Coronary artery (tissue), 2 donors: Measurements from ENCODE around the gene SLC35F4.
"Not testable (repeated sequence)": the region's sequence is repeated elsewhere in the genome, so short reads cannot be mapped to it uniquely, and the experiment has no call there.

Experiments used
- DNase-seq: peaks from one replicate; pipeline ENCODE4 v3.0.0-alpha.2; 2017; ENCODE audit warnings: low spot score
- H3K27ac ChIP-seq, 2 donors: fragments of 200-600 bp; sonication (generic); one replicate each; pipeline ENCODE4 v1.5.1; 2016 to 2019
- H3K4me3 ChIP-seq: fragments of 200-600 bp; sonication (generic); 2 replicates; pipeline ENCODE4 v1.5.1; 2016; ENCODE audit warnings: mild to moderate bottlenecking, moderate library complexity
- TF ChIP-seq, protein P1 (sequence below): fragments of 200-600 bp; sonication (generic); IDR thresholded peaks from one replicate; pipeline ENCODE4 v1.5.1; 2019; ENCODE audit warnings: antibody characterized with exemption

The SLC35F4 gene

DNA sequence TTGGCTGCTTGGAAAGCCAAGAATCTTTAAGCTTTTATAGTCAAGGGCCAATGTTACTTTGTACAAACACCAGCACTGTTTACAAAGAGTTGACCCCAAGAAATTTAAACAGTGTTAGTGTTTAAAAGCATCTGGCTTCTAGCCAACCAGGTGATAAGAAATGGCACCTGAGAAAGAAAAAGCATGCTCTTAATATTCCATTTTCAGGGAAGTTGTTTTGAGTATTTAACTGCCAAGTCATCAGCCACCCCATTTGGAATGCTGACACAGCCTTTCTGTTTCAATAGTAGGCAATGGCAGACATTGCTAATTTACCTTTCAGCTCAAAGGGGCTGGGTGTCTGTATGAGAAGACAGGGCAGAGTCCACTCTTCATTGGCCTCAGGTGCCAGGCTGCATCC, 3.7 kb upstream of the SLC35F4 start:
- no peak for DNase-seq
- H3K27ac ChIP-seq, result no peak overlapping the region
- TF ChIP-seq, protein P1, sequence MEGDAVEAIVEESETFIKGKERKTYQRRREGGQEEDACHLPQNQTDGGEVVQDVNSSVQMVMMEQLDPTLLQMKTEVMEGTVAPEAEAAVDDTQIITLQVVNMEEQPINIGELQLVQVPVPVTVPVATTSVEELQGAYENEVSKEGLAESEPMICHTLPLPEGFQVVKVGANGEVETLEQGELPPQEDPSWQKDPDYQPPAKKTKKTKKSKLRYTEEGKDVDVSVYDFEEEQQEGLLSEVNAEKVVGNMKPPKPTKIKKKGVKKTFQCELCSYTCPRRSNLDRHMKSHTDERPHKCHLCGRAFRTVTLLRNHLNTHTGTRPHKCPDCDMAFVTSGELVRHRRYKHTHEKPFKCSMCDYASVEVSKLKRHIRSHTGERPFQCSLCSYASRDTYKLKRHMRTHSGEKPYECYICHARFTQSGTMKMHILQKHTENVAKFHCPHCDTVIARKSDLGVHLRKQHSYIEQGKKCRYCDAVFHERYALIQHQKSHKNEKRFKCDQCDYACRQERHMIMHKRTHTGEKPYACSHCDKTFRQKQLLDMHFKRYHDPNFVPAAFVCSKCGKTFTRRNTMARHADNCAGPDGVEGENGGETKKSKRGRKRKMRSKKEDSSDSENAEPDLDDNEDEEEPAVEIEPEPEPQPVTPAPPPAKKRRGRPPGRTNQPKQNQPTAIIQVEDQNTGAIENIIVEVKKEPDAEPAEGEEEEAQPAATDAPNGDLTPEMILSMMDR, result no peak
- no peak overlapping the region for H3K4me3 ChIP-seq

DNA sequence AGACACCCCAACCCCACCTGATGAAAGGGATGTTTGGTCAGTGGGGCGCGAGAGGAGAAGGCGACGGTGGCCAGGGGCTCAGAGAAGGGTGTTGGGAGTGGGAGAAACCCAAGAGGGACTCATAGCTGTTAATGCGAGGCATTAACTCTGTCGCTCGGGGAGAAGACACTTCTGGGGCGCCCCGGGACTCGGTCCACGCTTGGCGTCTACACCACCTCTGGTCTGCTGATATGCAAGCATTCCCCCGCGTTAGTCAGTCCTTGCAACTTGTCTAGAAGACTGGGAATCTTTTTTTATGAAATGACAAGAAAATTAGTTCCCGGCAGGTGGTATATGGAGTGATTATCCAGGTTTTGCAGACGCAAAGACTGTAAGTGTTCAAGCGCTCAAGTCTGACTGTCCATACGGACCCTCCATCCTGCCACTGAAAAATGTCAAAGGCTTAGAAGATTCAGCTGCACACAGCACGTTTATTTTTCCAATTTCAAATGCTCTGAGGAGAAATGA, 360 bp upstream of the SLC35F4 start:
- TF ChIP-seq, protein P1, result no peak
- no peak for DNase-seq
- no peak overlapping the region for H3K27ac ChIP-seq
- peak overlapping the region; percentile 60 for H3K4me3 ChIP-seq

DNA sequence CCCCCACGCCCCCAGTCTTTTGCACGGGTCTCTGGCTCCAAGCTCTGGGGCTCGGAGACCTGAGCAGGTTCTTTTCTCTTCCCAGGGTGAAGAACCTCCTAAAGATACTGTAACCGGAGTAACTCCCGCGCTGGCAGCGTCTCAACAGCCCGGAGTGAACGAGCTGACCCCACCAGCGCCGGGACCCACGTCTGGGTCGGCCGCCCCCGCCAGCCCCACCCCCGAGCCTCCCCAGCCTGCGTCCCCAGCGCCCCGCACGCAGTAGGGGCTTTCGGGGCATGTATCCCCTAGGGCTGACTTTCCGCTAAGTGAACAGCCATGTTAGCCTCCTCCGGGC, 858 bp downstream of the SLC35F4 start:
- Histone ChIP-seq H3K27ac (no peak overlapping the region), H3K4me3 (peak overlapping the region; percentile 60)
- DNase-seq, result no peak
- TF ChIP-seq, protein P1, result no peak

DNA sequence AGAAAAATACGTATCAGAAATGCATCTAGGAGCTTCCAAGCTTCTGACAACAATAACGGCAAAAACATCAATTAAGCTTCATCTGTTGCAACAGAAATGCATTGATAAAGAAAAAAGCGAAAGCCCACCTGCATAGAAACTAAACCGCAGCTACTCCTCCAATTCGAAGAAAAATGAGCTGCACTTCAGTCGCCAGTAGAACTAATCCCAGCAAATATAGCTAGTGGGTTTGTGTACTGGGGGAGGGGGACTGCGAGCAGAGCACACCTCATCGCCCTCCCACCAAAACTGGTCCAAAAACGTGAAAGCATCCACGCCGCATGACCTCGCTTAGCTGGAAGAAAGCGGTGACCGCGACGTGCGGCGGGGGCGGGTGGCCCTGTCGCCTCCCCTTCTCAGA, 1.2 kb downstream of the SLC35F4 start:
- TF ChIP-seq, protein P1, result no peak
- H3K4me3 ChIP-seq, result no peak overlapping the region
- no peak for DNase-seq
- no peak overlapping the region for H3K27ac ChIP-seq

DNA sequence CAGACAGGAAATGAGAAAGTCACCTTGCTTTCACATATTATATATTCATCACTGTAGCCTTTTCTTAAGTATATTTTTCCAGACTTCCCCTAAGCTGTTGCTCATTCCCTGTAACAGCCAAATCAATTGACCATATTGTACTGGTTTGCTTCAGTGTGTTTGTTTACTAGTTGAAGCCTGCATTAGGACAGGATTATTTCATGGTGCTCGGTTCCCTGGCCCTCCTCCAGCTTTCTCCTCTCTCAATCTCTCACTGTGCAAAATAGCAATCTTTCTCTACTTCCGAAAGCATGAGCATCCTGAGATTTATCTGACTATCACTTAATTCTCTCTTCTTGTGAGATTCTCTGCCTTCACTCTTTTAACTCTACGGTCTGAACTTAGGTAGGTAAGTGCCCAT, 2.4 kb downstream of the SLC35F4 start:
- TF ChIP-seq, protein P1, result no peak
- Histone ChIP-seq H3K4me3 (no peak overlapping the region), H3K27ac (no peak overlapping the region)
- no peak for DNase-seq

DNA sequence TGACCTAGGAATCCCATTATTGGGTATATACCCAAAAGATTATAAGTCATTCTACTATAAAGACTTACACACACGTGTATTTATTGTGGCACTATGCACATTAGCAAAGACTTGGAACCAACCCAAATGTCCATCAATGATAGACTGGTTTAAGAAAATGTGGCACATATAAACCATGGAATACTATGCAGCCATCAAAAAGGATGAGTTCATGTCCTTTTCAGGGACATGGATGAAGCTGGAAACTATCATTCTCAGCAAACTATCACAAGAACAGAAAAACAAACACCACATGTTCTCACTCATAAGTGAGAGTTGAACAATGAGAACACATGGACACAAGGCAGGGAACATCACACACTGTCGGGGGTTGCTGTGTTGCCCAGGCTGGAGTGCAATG, 10.2 kb downstream of the SLC35F4 start:
- not testable (repeated sequence) for DNase-seq, H3K27ac ChIP-seq, H3K4me3 ChIP-seq

DNA sequence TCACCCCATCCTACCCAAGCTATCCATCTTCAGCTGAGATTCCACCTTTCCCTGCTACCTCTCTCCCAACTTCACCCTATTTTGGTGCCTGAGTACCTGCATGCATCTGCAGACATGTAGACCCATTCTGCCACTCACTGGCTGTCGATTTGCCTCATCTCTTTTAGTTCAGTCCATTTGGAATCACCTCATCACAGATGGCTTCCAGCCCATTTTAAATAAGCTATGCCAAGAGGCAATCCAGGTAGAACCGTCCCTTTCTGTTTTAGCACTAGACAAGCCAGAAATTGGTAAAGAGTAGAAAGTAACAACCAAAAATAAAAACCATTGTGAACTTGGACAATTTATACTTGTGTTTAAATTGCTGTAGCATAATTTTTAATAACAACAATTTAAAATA, 11.3 kb downstream of the SLC35F4 start:
- H3K27ac ChIP-seq, result no peak overlapping the region
- no peak for DNase-seq
- TF ChIP-seq, protein P1, result no peak
- no peak overlapping the region for H3K4me3 ChIP-seq

DNA sequence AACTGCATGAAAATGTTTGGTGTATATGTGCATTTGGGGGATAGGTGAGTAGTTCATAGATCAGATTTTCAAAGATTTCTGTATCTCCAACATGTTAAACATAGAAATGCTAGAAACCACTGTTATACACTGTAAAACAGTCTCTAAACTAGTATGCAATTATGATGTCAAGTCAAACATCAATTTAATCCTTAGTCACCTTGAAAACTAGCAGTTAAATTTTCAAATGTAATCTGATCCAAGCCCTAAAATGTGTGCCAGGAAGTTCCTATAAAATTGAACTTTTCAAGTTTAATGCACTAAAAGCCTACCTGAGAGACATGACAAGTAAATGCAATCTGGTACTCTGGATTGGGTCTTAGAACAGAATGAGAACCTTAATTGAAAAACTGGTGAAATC, 14.5 kb downstream of the SLC35F4 start:
- Histone ChIP-seq H3K4me3 (no peak overlapping the region), H3K27ac (no peak overlapping the region)
- DNase-seq, result no peak
- TF ChIP-seq, protein P1, result no peak
